Esophagus muscularis mucosa (tissue), 4 donors: ENCODE results near the gene TTC33.
"Not testable (repeated sequence)": the region's sequence is repeated elsewhere in the genome, so short reads cannot be mapped to it uniquely, and the experiment has no call there.

ENCODE experiments used
- CTCF ChIP-seq, 3 experiments: fragments of 200-600 bp in 2 of 3; fragments of 450-650 bp in 1 of 3; sonication (generic) in 2 of 3; IDR thresholded peaks; one replicate each; pipeline ENCODE4 v1.5.1; 2017 to 2019; ENCODE audit warnings: antibody characterized with exemption in 3 of 3, mild to moderate bottlenecking in 2 of 3, moderate library complexity in 1 of 3
- EP300 ChIP-seq: sonication (generic); formaldehyde crosslinking; IDR thresholded peaks from one replicate; pipeline ENCODE4 v1.6.1; 2017; ENCODE audit warnings: antibody characterized with exemption
- POLR2A ChIP-seq: fragments of 450-650 bp; IDR thresholded peaks from one replicate; pipeline ENCODE4 v1.6.1; 2017; ENCODE audit warnings: antibody characterized with exemption, moderate library complexity, mild to moderate bottlenecking, low read depth
- POLR2AphosphoS5 ChIP-seq, 2 donors: sonication (generic); formaldehyde crosslinking; IDR thresholded peaks; one replicate each; pipeline ENCODE4 v1.6.1; 2017; ENCODE audit warnings: antibody characterized with exemption in 2 of 2

- TF ChIP-seq POLR2A; CTCF (IDR thresholded peaks at IDR 0.05); POLR2AphosphoS5 (IDR thresholded peaks at IDR 0.05); EP300: not testable (repeated sequence)
Measured at GRCh38 chr5:40710575-40710974, 45.2 kb downstream of the TTC33 start.
